Right forelimb (tissue), 1 donor: ENCODE data around the gene PLEKHG5.
A peak's percentile ranks its signal among the peaks of the same experiment; 100 is the strongest.
"Not testable (repeated sequence)": the region's sequence is repeated elsewhere in the genome, so short reads cannot be mapped to it uniquely, and the experiment has no call there.

ENCODE experiments used
- DNase-seq: peaks from one replicate; pipeline ENCODE4 v3.0.0-alpha.2; 2018

PLEKHG5 gene

GRCh38 chr1:6496365-6496721, 4.9 kb upstream of the PLEKHG5 start:
- no peak for DNase-seq

- DNase-seq: no peak
Measured at GRCh38 chr1:6495540-6496364, 4.3 kb upstream of the PLEKHG5 start.

GRCh38 chr1:6495041-6495441, 3.6 kb upstream of the PLEKHG5 start:
- DNase-seq: no peak

DNA sequence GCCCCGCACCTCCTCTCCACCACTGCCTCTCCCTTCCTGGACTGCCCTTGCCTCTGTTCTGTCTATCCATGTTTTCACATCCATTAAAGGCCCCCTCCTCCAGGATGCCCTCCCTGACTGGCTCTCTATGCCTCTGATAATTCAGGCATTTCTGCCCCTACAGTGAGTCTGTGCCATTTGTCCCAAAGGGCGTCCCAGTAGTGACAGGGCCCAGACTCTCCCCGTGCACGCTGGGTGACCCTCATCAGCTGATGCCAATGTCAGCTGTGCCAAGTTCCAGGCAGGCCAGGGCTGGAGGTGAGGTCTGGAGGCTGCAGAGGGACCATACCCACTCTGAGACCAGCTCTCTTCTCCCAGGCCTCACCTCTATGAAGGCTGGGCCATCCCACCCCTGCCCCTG, 3.2 kb upstream of the PLEKHG5 start:
- no peak for DNase-seq

DNA sequence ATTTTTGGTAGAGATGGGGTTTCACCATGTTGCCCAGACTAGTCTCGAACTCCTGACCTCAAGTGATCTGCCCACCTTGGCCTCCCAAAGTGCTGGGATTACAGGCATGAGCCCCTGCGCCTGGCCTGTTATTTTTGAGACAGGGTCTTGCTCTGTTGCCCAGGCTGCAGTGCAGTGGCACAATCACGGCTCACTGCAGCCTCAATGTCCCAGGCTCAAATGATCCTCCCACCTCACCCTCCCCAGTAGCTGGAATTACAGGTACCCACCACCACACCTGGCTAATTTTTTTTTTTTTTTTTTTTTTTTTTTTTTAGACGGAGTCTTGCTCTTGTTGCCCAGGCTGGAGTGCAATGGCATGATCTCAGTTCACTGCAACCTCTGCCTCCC, 2.4 kb upstream of the PLEKHG5 start:
- DNase-seq: not testable (repeated sequence)

DNA sequence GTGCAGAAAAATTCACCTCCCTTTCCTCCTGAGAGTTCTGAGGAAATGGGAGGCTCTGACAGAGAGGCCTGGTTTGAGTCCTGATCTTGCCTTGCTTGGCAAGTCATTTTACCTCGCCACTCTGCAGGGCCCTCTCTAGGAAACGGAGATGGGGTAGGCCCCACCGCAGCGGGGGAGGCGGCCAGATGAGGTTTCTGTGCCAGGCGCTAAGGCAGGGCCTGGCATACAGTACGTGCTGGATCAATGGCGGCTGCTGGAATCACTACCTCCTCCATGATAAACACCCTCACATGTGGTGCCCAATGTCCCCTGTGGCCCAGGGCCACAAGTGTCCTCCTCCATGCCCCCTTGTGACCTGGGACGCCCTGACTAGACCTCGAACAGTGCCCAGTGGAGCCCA, 499 bp upstream of the PLEKHG5 start:
- DNase-seq: no peak

DNA sequence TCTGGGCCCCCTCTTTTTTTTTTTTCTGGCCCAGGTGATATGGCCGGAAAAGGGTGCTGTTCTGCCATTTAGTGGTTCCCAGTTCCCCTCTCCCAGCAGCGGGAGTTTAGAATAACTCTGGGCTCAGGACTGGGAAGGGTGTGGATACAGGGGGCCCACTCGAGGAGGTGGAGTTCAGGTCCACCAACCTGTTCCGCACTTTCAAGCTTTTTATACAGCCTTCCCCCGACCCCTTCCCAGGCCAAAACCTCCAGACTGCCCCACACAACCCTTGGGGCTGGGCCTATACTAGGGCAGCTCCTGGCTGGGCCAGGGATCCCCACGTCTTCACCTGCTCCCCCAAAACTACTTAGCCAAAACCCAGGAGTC, 402 bp downstream of the PLEKHG5 start:
- no peak for DNase-seq

- DNase-seq: no peak
Measured at GRCh38 chr1:6490181-6491080, 1.0 kb downstream of the PLEKHG5 start.

GRCh38 chr1:6489799-6490180, 1.7 kb downstream of the PLEKHG5 start:
- DNase-seq: peak; percentile 75

DNA sequence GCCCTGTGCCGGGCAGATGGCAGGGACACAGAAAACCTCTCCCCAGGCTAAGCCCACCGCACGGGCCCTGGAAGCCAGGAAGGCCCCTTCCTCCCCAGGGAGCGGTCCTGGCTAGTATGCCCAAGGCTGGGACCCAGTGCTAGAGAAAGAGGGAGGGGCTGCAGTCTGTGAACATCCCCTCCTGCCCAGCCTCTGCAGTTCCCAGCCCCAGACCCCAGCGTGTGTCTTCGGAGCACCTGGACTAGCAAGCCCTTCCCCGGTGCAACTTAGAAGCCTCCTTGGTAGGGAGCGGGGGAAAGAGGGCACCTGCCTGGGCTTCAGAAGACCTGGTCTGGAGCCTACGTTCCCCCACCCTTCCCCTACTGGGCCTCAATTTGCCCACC, 2.1 kb downstream of the PLEKHG5 start:
- DNase-seq: no peak

DNA sequence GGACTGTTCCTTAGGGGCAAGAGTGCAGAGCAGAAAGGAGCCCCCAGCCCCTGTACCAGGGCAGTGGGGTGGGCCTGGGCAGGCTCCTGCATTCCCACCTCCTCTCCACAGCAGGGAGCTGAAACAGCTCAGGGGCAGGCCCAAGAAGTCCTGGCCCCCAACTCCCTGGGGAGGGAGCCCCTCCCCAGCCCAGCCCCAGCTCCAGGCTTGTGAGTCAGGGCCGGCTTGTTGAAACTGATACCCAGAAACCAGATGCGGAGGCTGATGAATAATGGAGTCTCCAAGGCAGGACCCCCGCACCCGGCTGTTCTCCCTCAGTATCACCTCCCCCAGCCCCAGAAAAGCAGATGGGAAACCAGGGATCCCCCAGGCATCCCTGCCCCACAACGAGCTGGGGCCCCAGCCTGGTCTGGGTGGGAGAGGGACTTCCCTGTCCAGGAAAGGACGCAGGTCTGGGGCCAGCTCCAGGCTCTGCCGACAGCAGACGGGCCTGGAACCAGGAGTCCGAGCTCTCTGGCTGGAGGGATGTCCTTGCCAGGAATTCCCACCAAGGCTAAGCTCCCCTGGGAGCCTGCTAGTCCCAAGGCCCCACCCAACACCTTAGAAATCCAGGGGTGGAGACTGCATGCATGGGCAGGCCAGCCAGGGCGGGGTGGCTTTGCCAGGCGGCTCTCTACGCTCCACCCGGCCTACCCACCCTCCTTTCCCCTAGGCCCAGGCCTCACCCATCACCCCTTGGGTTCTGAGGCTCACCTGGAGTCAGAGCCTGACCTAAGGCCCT, 2.7 kb downstream of the PLEKHG5 start:
- DNase-seq: no peak

GRCh38 chr1:6487804-6488484, 3.5 kb downstream of the PLEKHG5 start:
- DNase-seq: no peak

- peak; percentile 89 for DNase-seq
Measured at GRCh38 chr1:6486433-6487011, 4.9 kb downstream of the PLEKHG5 start.

DNA sequence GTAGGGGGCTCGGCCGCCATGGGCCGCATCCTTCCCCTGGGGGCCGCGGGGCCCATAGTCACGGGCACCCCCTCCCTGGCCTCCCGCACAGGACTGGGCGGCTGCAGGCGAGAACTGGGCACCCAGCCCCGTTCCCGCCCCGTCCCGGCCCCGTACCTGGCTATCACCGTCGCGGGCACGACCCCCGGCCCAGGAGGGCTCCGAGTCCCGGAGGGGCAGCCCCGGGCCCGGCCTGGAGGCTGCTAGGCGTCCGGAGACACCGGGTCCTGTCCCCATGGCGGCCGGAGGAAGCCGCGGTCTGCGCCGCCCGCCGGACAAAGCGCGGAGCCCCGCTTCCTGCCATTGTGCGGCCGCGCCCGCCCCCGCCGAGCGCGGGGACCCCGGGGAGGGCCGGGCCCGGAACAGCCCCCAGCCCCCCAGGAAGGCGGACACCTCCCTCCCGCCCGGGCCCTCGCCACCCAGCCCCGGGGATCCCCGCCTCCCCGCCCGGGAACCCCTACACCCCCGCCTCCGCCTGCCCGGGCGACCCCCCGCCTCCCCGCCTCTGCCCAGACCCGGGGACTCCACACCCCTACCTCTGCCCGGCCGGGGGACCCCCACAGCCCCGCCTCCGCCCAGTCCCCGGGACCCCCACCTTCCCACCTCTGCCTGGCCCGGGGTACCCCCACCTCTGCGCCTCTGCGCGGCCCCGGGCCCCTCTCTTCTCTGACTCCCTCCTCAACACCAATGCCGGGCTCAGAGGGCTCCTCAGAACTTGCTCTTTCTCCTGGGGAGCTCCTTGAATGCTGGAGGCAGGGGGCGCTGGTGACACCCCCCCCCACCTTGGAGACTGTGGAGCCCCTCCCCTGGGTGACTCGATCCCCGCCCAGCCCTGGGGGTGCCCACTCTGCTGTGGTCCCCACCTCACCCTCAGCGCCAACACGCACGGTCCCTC, 6.0 kb downstream of the PLEKHG5 start:
- DNase-seq: no peak

DNA sequence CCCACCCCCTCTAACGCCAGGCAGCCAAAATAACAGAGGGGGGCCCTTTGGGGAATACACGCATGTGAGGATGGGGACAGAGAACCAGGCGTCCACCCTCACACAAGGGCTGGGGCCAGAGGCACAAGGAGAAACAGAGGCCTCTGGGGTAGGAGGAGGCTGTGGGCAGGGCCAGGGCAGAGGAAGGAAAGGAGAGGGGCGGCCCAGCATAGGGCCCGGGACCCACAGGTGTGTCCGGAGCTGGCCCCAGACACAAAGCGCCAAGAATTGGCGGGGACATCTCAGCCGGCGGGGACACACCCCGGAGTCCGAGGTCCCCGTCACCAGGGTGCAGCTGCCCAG, 6.7 kb downstream of the PLEKHG5 start:
- no peak for DNase-seq

DNA sequence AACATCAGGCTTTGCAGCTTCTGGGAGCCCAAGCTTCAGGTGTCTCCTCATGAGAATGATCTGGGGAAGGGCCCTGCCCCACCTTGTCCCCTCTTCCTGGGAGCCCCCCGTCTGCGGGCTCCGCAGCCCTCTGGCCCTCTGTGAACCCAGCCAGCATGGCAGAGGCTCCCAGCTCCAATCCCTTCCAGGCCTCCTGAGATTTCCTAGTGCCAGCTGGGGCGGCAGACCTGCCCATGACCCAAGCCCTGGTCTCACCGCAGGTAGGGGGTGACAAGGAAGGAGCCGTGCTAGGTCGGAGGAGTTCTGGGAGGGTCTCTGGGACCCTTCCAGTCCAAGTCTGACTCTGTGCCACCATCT, 7.7 kb downstream of the PLEKHG5 start:
- DNase-seq: no peak

GRCh38 chr1:6483017-6483760, 8.3 kb downstream of the PLEKHG5 start:
- DNase-seq: no peak

- DNase-seq: no peak
Measured at GRCh38 chr1:6481820-6482219, 9.6 kb downstream of the PLEKHG5 start.

DNA sequence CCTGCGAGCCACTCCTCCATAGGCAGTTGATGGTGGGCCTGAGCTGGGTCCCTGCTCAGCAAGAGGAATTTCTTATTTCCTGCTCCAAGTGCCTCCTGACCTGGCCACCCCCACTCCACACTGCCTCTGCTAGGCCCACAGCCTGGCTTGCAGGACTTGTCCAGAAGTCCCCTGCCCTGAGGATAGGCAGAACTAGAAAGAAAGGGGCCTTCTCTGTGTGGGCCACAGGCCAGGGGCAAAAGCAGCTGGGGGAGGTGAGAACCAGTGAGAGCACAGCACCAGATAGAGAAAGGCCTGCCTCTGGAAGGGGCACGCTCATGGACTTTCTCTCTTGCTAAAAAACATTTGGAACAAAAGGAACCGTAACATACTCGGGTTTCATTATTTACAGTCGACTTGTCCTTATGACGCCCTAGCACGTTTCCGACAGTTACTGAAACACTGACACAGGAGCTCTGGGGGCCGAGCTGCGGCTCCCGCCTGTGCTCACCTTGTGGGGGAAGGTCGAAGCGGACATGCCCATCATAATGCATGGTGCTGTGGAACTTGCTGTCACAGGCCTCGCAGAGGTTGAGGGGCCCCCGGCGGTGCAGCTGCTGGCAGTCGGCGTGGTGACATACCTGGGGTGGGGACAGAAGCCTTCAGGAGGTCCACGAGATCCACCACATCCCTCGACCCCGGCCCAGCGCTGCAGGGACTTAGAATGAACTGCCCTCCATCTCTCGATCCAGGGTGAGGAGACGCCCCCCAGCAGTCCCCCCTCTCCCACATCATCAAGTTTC, 14.2 kb downstream of the PLEKHG5 start:
- no peak for DNase-seq

DNA sequence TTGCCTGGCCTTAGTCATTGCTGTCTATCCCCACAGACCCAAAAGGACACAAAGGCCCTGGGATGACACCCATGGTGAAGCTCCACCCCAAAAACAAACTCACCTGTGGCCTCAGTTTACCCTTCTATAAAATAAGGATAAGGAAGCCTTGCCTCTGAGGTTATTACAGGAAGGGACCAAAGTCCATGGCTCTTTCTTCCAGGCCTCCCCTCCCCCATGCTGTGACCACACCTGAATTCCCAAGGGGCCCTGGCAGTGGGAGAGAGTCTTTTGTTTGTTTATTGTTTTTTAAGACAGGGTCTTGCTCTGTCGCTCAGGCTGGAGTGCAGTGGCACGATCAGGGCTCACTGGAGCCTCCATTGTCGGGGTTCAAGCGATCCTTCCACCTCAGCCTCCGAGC, 15.0 kb downstream of the PLEKHG5 start:
- DNase-seq: no peak
